ENCODE results near the gene PGBD1.
"Not testable (repeated sequence)": the region's sequence is repeated elsewhere in the genome, so short reads cannot be mapped to it uniquely, and the experiment has no call there.

PGBD1 gene

GRCh38 chr6:28269492-28269891 is 11.9 kb upstream of the PGBD1 start:
- no peak for DNase-seq

GRCh38 chr6:28274888-28275287 is 6.5 kb upstream of the PGBD1 start:
- DNase-seq: no peak

- no peak for DNase-seq
Observed at GRCh38 chr6:28277746-28278145, 3.6 kb upstream of the PGBD1 start.

- DNase-seq: no peak
Observed at GRCh38 chr6:28280595-28281287, 631 bp upstream of the PGBD1 start.

GRCh38 chr6:28282926-28283325 is 1.6 kb downstream of the PGBD1 start:
- no peak for DNase-seq

- no peak for DNase-seq
Observed at GRCh38 chr6:28291573-28291972, 10.2 kb downstream of the PGBD1 start.

GRCh38 chr6:28295326-28295725 is 14.0 kb downstream of the PGBD1 start:
- no peak for DNase-seq

GRCh38 chr6:28296520-28297060 is 15.2 kb downstream of the PGBD1 start:
- DNase-seq: no peak

- no peak for DNase-seq
Observed at GRCh38 chr6:28303570-28303969, 22.2 kb downstream of the PGBD1 start.

GRCh38 chr6:28306363-28306762 is 25.0 kb downstream of the PGBD1 start:
- not testable (repeated sequence) for DNase-seq

- no peak for DNase-seq
Observed at GRCh38 chr6:28311139-28311823, 29.9 kb downstream of the PGBD1 start.

GRCh38 chr6:28312939-28313338 is 31.6 kb downstream of the PGBD1 start:
- DNase-seq: no peak

- no peak for DNase-seq
Observed at GRCh38 chr6:28315628-28316027, 34.3 kb downstream of the PGBD1 start.

- DNase-seq: not testable (repeated sequence)
Observed at GRCh38 chr6:28317866-28318265, 36.5 kb downstream of the PGBD1 start.

- no peak for DNase-seq
Observed at GRCh38 chr6:28322661-28323060, 41.3 kb downstream of the PGBD1 start.

- no peak for DNase-seq
Observed at GRCh38 chr6:28323813-28324424, 42.5 kb downstream of the PGBD1 start.

GRCh38 chr6:28326371-28326948 is 45.1 kb downstream of the PGBD1 start:
- no peak for DNase-seq

- DNase-seq: no peak
Observed at GRCh38 chr6:28330041-28330440, 48.7 kb downstream of the PGBD1 start.

- no peak for DNase-seq
Observed at GRCh38 chr6:28333047-28333446, 51.7 kb downstream of the PGBD1 start.

- no peak for DNase-seq
Observed at GRCh38 chr6:28333599-28334018, 52.2 kb downstream of the PGBD1 start.

GRCh38 chr6:28334286-28335039 is 53.1 kb downstream of the PGBD1 start:
- no peak for DNase-seq

- no peak for DNase-seq
Observed at GRCh38 chr6:28335040-28335563, 53.7 kb downstream of the PGBD1 start.
